H9 (cell line): Measurements from ENCODE around the gene HLA-E. TPM values are rescaled to one million over a fixed set of nuclear protein-coding genes. Genes with fewer than 3 reads are reported as not detected.

ENCODE experiments used
- DNase-seq: peaks from one replicate; pipeline ENCODE4 v3.0.0-alpha.2; 2017
- H2AFZ ChIP-seq: one replicate; pipeline ENCODE4 v1.6.1; 2013; ENCODE audit warnings: mild to moderate bottlenecking, low read length, control low read depth, moderate library complexity
- H2AK5ac ChIP-seq: 2 replicates; pipeline ENCODE4 v1.6.1; 2013; ENCODE audit warnings: low read length, control low read depth, mixed read lengths; ENCODE audit not compliant: insufficient read length
- H2BK120ac ChIP-seq: one replicate; pipeline ENCODE4 v1.6.1; 2013; ENCODE audit warnings: low read depth, mild to moderate bottlenecking, low read length, control low read depth, inconsistent platforms; ENCODE audit not compliant: poor library complexity, severe bottlenecking
- H2BK12ac ChIP-seq: 2 replicates; pipeline ENCODE4 v1.6.1; 2013; ENCODE audit warnings: low read length, control low read depth, mixed read lengths, low read depth; ENCODE audit not compliant: insufficient read length
- H2BK15ac ChIP-seq: 2 replicates; pipeline ENCODE4 v1.6.1; 2013; ENCODE audit warnings: low read depth, low read length, control low read depth
- H2BK20ac ChIP-seq: one replicate; pipeline ENCODE4 v1.6.1; 2013; ENCODE audit warnings: low read depth, mild to moderate bottlenecking, low read length, control low read depth, inconsistent platforms; ENCODE audit not compliant: poor library complexity, severe bottlenecking
- H2BK5ac ChIP-seq: 2 replicates; pipeline ENCODE4 v1.6.1; 2013; ENCODE audit warnings: low read length, control low read depth, mixed read lengths; ENCODE audit not compliant: insufficient read length
- H3K14ac ChIP-seq: 2 replicates; pipeline ENCODE4 v1.6.1; 2013; ENCODE audit warnings: low read length, control low read depth; ENCODE audit not compliant: insufficient read depth
- H3K18ac ChIP-seq: 2 replicates; pipeline ENCODE4 v1.6.1; 2013; ENCODE audit warnings: low read depth, mild to moderate bottlenecking, mixed read lengths, low read length, control low read depth; ENCODE audit not compliant: insufficient read length
- H3K23ac ChIP-seq: 2 replicates; pipeline ENCODE4 v1.6.1; 2013; ENCODE audit warnings: low read length, control low read depth, mixed read lengths, low read depth; ENCODE audit not compliant: insufficient read length
- H3K23me2 ChIP-seq: 2 replicates; pipeline ENCODE4 v1.6.1; 2013; ENCODE audit warnings: low read depth, mild to moderate bottlenecking, mixed read lengths, low read length, control low read depth; ENCODE audit not compliant: insufficient read length, poor library complexity, severe bottlenecking
- H3K27ac ChIP-seq: 2 replicates; pipeline ENCODE4 v1.5.1; 2013; ENCODE audit warnings: low read length, control low read depth, mixed read lengths, low read depth; ENCODE audit not compliant: insufficient read length
- H3K27me3 ChIP-seq: 2 replicates; pipeline ENCODE4 v1.6.1; 2013; ENCODE audit warnings: low read length, control low read depth, inconsistent platforms; ENCODE audit not compliant: insufficient read depth
- H3K4ac ChIP-seq: 2 replicates; pipeline ENCODE4 v1.6.1; 2013; ENCODE audit warnings: low read depth, mild to moderate bottlenecking, control low read depth, inconsistent platforms, low read length, moderate library complexity
- H3K4me1 ChIP-seq: 2 replicates; pipeline ENCODE4 v1.6.1; 2013; ENCODE audit warnings: low read length, control low read depth, inconsistent platforms; ENCODE audit not compliant: insufficient read depth
- H3K4me2 ChIP-seq: 2 replicates; pipeline ENCODE4 v1.6.1; 2013; ENCODE audit warnings: low read length, control low read depth, mixed read lengths; ENCODE audit not compliant: insufficient read length, insufficient read depth
- H3K56ac ChIP-seq: 2 replicates; pipeline ENCODE4 v1.6.1; 2013; ENCODE audit warnings: low read depth, mild to moderate bottlenecking, mixed read lengths, low read length, control low read depth; ENCODE audit not compliant: insufficient read length
- H3K79me1 ChIP-seq: 2 replicates; pipeline ENCODE4 v1.6.1; 2013; ENCODE audit warnings: low read depth, mild to moderate bottlenecking, moderate library complexity, low read length, control low read depth, inconsistent platforms; ENCODE audit not compliant: insufficient read depth, poor library complexity, severe bottlenecking
- H3K79me2 ChIP-seq: 2 replicates; pipeline ENCODE4 v1.6.1; 2013; ENCODE audit warnings: low read length, control low read depth, inconsistent platforms; ENCODE audit not compliant: insufficient read depth
- H3K9ac ChIP-seq: 2 replicates; pipeline ENCODE4 v1.6.1; 2013; ENCODE audit warnings: low read length, control low read depth, mixed read lengths; ENCODE audit not compliant: insufficient read length; ENCODE audit errors: extremely low read depth
- H3K9me3 ChIP-seq: one replicate; pipeline ENCODE4 v1.6.1; 2013; ENCODE audit warnings: low read depth, low read length, inconsistent platforms; ENCODE audit not compliant: control insufficient read depth
- H3T11ph ChIP-seq: one replicate; pipeline ENCODE4 v1.6.1; 2013; ENCODE audit warnings: mild to moderate bottlenecking, low read length, control low read depth, inconsistent platforms
- H4K20me1 ChIP-seq: one replicate; pipeline ENCODE4 v1.6.1; 2013; ENCODE audit not compliant: control insufficient read depth, insufficient read length, insufficient read depth
- H4K5ac ChIP-seq: 2 replicates; pipeline ENCODE4 v1.6.1; 2013; ENCODE audit warnings: low read depth, mild to moderate bottlenecking, mixed read lengths, low read length, control low read depth; ENCODE audit not compliant: insufficient read length
- H4K8ac ChIP-seq: replicated peaks from 2 replicates; pipeline ENCODE4 v1.6.1; 2013; ENCODE audit warnings: low read length, control low read depth, mixed read lengths, low read depth; ENCODE audit not compliant: insufficient read length
- H4K91ac ChIP-seq: 2 replicates; pipeline ENCODE4 v1.6.1; 2013; ENCODE audit warnings: low read depth, mild to moderate bottlenecking, moderate library complexity, mixed read lengths, low read length, control low read depth; ENCODE audit not compliant: insufficient read length
- H3K27ac Mint-ChIP-seq, 3 experiments: 2 replicates in 2 of 3; 3 replicates in 1 of 3; pipeline ENCODE4 v1.8.0; 2020 to 2021; ENCODE audit warnings: mixed read lengths in 3 of 3, mild to moderate bottlenecking in 1 of 3, moderate library complexity in 1 of 3
- H3K27me3 Mint-ChIP-seq: 2 replicates; pipeline ENCODE4 v1.8.0; 2021; ENCODE audit warnings: low read depth, mild to moderate bottlenecking, moderate library complexity, mixed read lengths
- H3K36me3 Mint-ChIP-seq, 3 experiments: 2 replicates in 2 of 3; 3 replicates in 1 of 3; pipeline ENCODE4 v1.8.0; 2020 to 2021; ENCODE audit warnings: low read depth in 3 of 3, mixed read lengths in 3 of 3; ENCODE audit not compliant: insufficient read depth in 1 of 3
- H3K4me1 Mint-ChIP-seq, 2 experiments: 2 replicates each; pipeline ENCODE4 v1.8.0; 2020; ENCODE audit warnings: mixed read lengths in 2 of 2
- H3K4me3 Mint-ChIP-seq, 2 experiments: 2 replicates in 1 of 2; 3 replicates in 1 of 2; pipeline ENCODE4 v1.8.0; 2020 to 2021; ENCODE audit warnings: mild to moderate bottlenecking in 2 of 2, mixed read lengths in 2 of 2, moderate library complexity in 1 of 2
- H3K9me3 Mint-ChIP-seq, 2 experiments: 2 replicates in 1 of 2; 3 replicates in 1 of 2; pipeline ENCODE4 v1.8.0; 2020; ENCODE audit warnings: mild to moderate bottlenecking in 2 of 2, mixed read lengths in 2 of 2, moderate library complexity in 1 of 2
- CTCF ChIP-seq: fragments of 200-600 bp; sonication (generic); conservative IDR thresholded peaks from 3 replicates; pipeline ENCODE4 v1.8.0; 2021; ENCODE audit warnings: antibody characterized with exemption, mild to moderate bottlenecking
- WGBS: extraction: QIAGEN DNeasy Blood & Tissue Kit; methylation state at CpG from one replicate; pipeline ENCODE4 v1.1.7; 2013; ENCODE audit warnings: missing lambda C conversion rate, low lambda C conversion rate, mixed read lengths; ENCODE audit not compliant: insufficient read length; ENCODE audit errors: extremely low coverage; 5-methylcytosine and 5-hydroxymethylcytosine counted together
- long read RNA-seq: library from polyadenylated mRNA; unstranded; transcript quantifications from one replicate; pipeline ENCODE4 v2.0.0, GENCODE V29; 2020
- total RNA-seq: library from RNA; stranded (reverse); gene quantifications from 2 replicates; pipeline ENCODE4 v1.2.1, GENCODE V29; 2021

The HLA-E gene
- total RNA-seq = 24.2 and 28.1 TPM in 2 replicates
- long read RNA-seq, transcript HLA-E-201 (8 exons, 2,601 nt) = major isoform, 158 of 176 reads
- long read RNA-seq, partial matches to known transcripts = 7 of 176 reads
- long read RNA-seq, other reads (novel, unspliced or antisense) = 11 of 176 reads

- Histone ChIP-seq H3K9me3 (no peaks in the 10 kb centered on the region), H3K4me2 (peak within 1 kb of the TSS; percentile 79), H3K4me1 (no peaks in the 10 kb centered on the region; the same call in 1 of the 2 replicates), H3K23me2 (peaks cover 5% of the 10 kb centered on the region), H3K9ac (peak within 1 kb of the TSS; percentile 84), H3T11ph (no peak within 1 kb of the TSS), H4K20me1 (no peaks in the 10 kb centered on the region), H3K14ac (peak within 1 kb of the TSS; percentile 84), H4K91ac (no peak within 1 kb of the TSS), H3K79me1 (no peaks in the 10 kb centered on the region), H3K18ac (peak within 1 kb of the TSS; percentile 72), H2AK5ac (no peak within 1 kb of the TSS), H3K27ac (no peak within 1 kb of the TSS), H3K56ac (no peak within 1 kb of the TSS), H2BK20ac (no peak within 1 kb of the TSS), H3K79me2 (no peaks in the 10 kb centered on the region), H3K4ac (no peak within 1 kb of the TSS), H2BK120ac (no peak within 1 kb of the TSS), H3K27me3 (no peaks in the 10 kb centered on the region; the same call in 1 of the 2 replicates), H2AFZ (no peak within 1 kb of the TSS), H2BK12ac (no peak within 1 kb of the TSS), H2BK15ac (no peak within 1 kb of the TSS), H4K8ac (no peak within 1 kb of the TSS), H3K23ac (no peak within 1 kb of the TSS), H4K5ac (no peak within 1 kb of the TSS), H2BK5ac (no peak within 1 kb of the TSS)
- no peaks in the 10 kb centered on the region for H3K9me3 Mint-ChIP-seq
- WGBS = no CpG with 5 or more reads among the region's 68 CpGs
- H3K27me3 Mint-ChIP-seq = peaks cover 27% of the 10 kb centered on the region
- H3K27ac Mint-ChIP-seq = peak within 1 kb of the TSS; percentile 90 to 98 (median 97); a peak in 5 of 7 replicates
- peaks cover 7 to 13% of the 10 kb centered on the region in 2 experiments for H3K4me1 Mint-ChIP-seq
- peaks cover 23 to 27% (median 26%) of the 10 kb centered on the region in 3 experiments; a peak in 6 of 7 replicates for H3K36me3 Mint-ChIP-seq
- H3K4me3 Mint-ChIP-seq = peak within 1 kb of the TSS; percentile 86 to 93
- TF ChIP-seq CTCF = no peak
- peak; percentile 96 for DNase-seq
Measured at GRCh38 chr6:30489081-30490025, at the start of gene HLA-E. TSS of gene HLA-E (plus strand) at chr6:30489509. CDS start at chr6:30489532, 23 bp downstream.
